IMR-90 (cell line): Measurements from ENCODE around the gene SLIT1. TPM values are rescaled to one million over a fixed set of nuclear protein-coding genes. Genes with fewer than 3 reads are reported as not detected.
A peak's percentile ranks its signal among the peaks of the same experiment; 100 is the strongest.

Source experiments
- ATAC-seq: fragments of 200-7000 bp; cut with Tn5 transposase; 2 replicates; pipeline ENCODE4 v1.9.1; 2020; ENCODE audit warnings: low read depth, mild to moderate bottlenecking, moderate library complexity
- BruUV-seq: library from RNA; stranded (reverse); fragments of 400-500 nt; replicated peaks from 2 replicates; lab custom pipeline; 2021; lab: Mats Ljungman, UMichigan
- CTCF ChIA-PET: fragments of 300-600 bp; formaldehyde crosslinking; extraction: SDS; loops from one replicate; lab custom pipeline; 2021; ENCODE audit warnings: antibody characterized with exemption; lab: Yijun Ruan, JAX
- POLR2A ChIA-PET: fragments of 300-600 bp; sonication (Branson Sonifier 250); formaldehyde crosslinking; loops from one replicate; lab custom pipeline; 2022; ENCODE audit warnings: antibody characterized with exemption; ENCODE audit not compliant: unreplicated experiment; lab: Charles Lee
- DNase-seq: peaks from one replicate; pipeline ENCODE4 v3.0.0; 2013
- H2AFZ ChIP-seq: replicated peaks from 2 replicates; pipeline ENCODE3; 2013; ENCODE audit warnings: low read length, mild to moderate bottlenecking; ENCODE audit not compliant: poor library complexity
- H2AK5ac ChIP-seq: 2 replicates; pipeline ENCODE4 v1.6.1; 2013; ENCODE audit warnings: low read depth, low read length, inconsistent platforms
- H2AK9ac ChIP-seq: replicated peaks from 2 replicates; pipeline ENCODE3; 2013; ENCODE audit warnings: mild to moderate bottlenecking, low read depth, low read length, moderate library complexity; ENCODE audit not compliant: poor library complexity
- H2BK120ac ChIP-seq: 2 replicates; pipeline ENCODE4 v1.6.1; 2013; ENCODE audit warnings: low read depth, low read length, inconsistent platforms
- H2BK15ac ChIP-seq: 3 replicates; pipeline ENCODE4 v1.6.1; 2013; ENCODE audit warnings: low read depth, low read length, inconsistent platforms
- H2BK20ac ChIP-seq: 2 replicates; pipeline ENCODE4 v1.6.1; 2013; ENCODE audit warnings: low read depth, mild to moderate bottlenecking, inconsistent platforms, low read length, moderate library complexity
- H2BK5ac ChIP-seq: 2 replicates; pipeline ENCODE4 v1.6.1; 2013; ENCODE audit warnings: mild to moderate bottlenecking, low read depth, low read length, inconsistent platforms; ENCODE audit not compliant: poor library complexity, severe bottlenecking
- H3K14ac ChIP-seq: replicated peaks from 2 replicates; pipeline ENCODE4 v1.6.1; 2013; ENCODE audit warnings: low read depth, low read length, inconsistent platforms
- H3K18ac ChIP-seq: 2 replicates; pipeline ENCODE4 v1.6.1; 2013; ENCODE audit warnings: low read depth, low read length, control low read depth
- H3K23ac ChIP-seq: 2 replicates; pipeline ENCODE4 v1.6.1; 2013; ENCODE audit warnings: low read depth, low read length, inconsistent platforms
- H3K27ac ChIP-seq: 2 replicates; pipeline ENCODE4 v1.5.1; 2013; ENCODE audit warnings: mild to moderate bottlenecking, control low read depth, low read length; ENCODE audit not compliant: insufficient read depth
- H3K27me3 ChIP-seq: 2 replicates; pipeline ENCODE4 v1.6.1; 2013; ENCODE audit warnings: low read length; ENCODE audit not compliant: control insufficient read depth, insufficient read depth
- H3K36me3 ChIP-seq: 2 replicates; pipeline ENCODE4 v1.6.1; 2013; ENCODE audit warnings: low read length, mixed read lengths; ENCODE audit not compliant: control insufficient read depth, insufficient read depth
- H3K4ac ChIP-seq: 2 replicates; pipeline ENCODE4 v1.6.1; 2013; ENCODE audit warnings: low read depth, low read length, inconsistent platforms
- H3K4me1 ChIP-seq: 2 replicates; pipeline ENCODE4 v1.6.1; 2013; ENCODE audit warnings: low read length, mixed read lengths; ENCODE audit not compliant: control insufficient read depth, insufficient read depth
- H3K4me2 ChIP-seq: 2 replicates; pipeline ENCODE4 v1.6.1; 2013; ENCODE audit warnings: low read depth, mild to moderate bottlenecking, control low read depth, low read length, moderate library complexity
- H3K4me3 ChIP-seq: 2 replicates; pipeline ENCODE4 v1.5.1; 2013; ENCODE audit warnings: low read depth, mild to moderate bottlenecking, control low read depth, low read length, moderate library complexity; ENCODE audit not compliant: insufficient read depth
- H3K56ac ChIP-seq: 2 replicates; pipeline ENCODE4 v1.6.1; 2013; ENCODE audit warnings: low read length, inconsistent platforms; ENCODE audit not compliant: insufficient read depth; ENCODE audit errors: extremely low read depth
- H3K79me1 ChIP-seq, 2 experiments: 2 replicates each; pipeline ENCODE4 v1.6.1; 2013; ENCODE audit warnings: low read length in 2 of 2, inconsistent platforms in 1 of 2, low read depth in 1 of 2
- H3K9ac ChIP-seq: 2 replicates; pipeline ENCODE4 v1.6.1; 2013; ENCODE audit warnings: low read depth, low read length, control low read depth
- H3K9me1 ChIP-seq: 2 replicates; pipeline ENCODE4 v1.6.1; 2013; ENCODE audit warnings: low read length, inconsistent platforms; ENCODE audit not compliant: insufficient read depth
- H3K9me3 ChIP-seq: 2 replicates; pipeline ENCODE4 v1.6.1; 2013; ENCODE audit warnings: low read length; ENCODE audit not compliant: control insufficient read depth, insufficient read depth
- H4K20me1 ChIP-seq: 2 replicates; pipeline ENCODE4 v1.6.1; 2013; ENCODE audit warnings: low read length, inconsistent platforms; ENCODE audit not compliant: insufficient read depth
- H4K5ac ChIP-seq: 2 replicates; pipeline ENCODE4 v1.6.1; 2013; ENCODE audit warnings: mild to moderate bottlenecking, low read depth, low read length, control low read depth
- H4K8ac ChIP-seq, 2 experiments: 2 replicates each; pipeline ENCODE4 v1.6.1; 2013; ENCODE audit warnings: low read depth in 2 of 2, low read length in 2 of 2, control low read depth in 1 of 2, inconsistent platforms in 1 of 2
- H4K91ac ChIP-seq: 2 replicates; pipeline ENCODE4 v1.6.1; 2013; ENCODE audit warnings: low read depth, low read length, inconsistent platforms; ENCODE audit not compliant: insufficient read depth
- BHLHE40 ChIP-seq: fragments of 150-350 bp; IDR thresholded peaks from 2 replicates; pipeline ENCODE4 v1.6.1; 2016; ENCODE audit warnings: mild to moderate bottlenecking, low read depth, low read length
- CEBPB ChIP-seq: IDR thresholded peaks from 2 replicates; pipeline ENCODE4 v1.6.1; 2012; ENCODE audit warnings: low read depth, low read length, improper control_type of control experiment
- CHD1 ChIP-seq: IDR thresholded peaks from 2 replicates; pipeline ENCODE4 v1.6.1; 2012; ENCODE audit warnings: low read depth, low read length, improper control_type of control experiment
- CTCF ChIP-seq: conservative IDR thresholded peaks from 2 replicates; pipeline ENCODE4 v1.5.1; 2012; ENCODE audit warnings: mild to moderate bottlenecking, low read depth, low read length, improper control_type of control experiment
- ELK1 ChIP-seq: fragments of 150-350 bp; IDR thresholded peaks from 2 replicates; pipeline ENCODE4 v1.6.1; 2016; ENCODE audit warnings: low read depth, mild to moderate bottlenecking, low read length, moderate library complexity, borderline replicate concordance
- FOS ChIP-seq: fragments of 150-350 bp; IDR thresholded peaks from 2 replicates; pipeline ENCODE4 v1.6.1; 2016; ENCODE audit warnings: low read depth, low read length
- MAFK ChIP-seq: IDR thresholded peaks from 2 replicates; pipeline ENCODE4 v1.6.1; 2012; ENCODE audit warnings: low read depth, low read length, improper control_type of control experiment
- MAZ ChIP-seq: IDR thresholded peaks from 2 replicates; pipeline ENCODE4 v1.6.1; 2012; ENCODE audit warnings: low read depth, mild to moderate bottlenecking, low read length, improper control_type of control experiment, moderate library complexity, borderline replicate concordance
- MXI1 ChIP-seq: IDR thresholded peaks from 2 replicates; pipeline ENCODE4 v1.6.1; 2012; ENCODE audit warnings: low read depth, mild to moderate bottlenecking, low read length, moderate library complexity, borderline replicate concordance
- NFE2L2 ChIP-seq: fragments of 150-350 bp; IDR thresholded peaks from 2 replicates; pipeline ENCODE4 v1.6.1; 2016; ENCODE audit warnings: low read depth, mild to moderate bottlenecking, low read length
- POLR2A ChIP-seq: IDR thresholded peaks from 2 replicates; pipeline ENCODE4 v1.6.1; 2012; ENCODE audit warnings: mild to moderate bottlenecking, low read depth, low read length
- RAD21 ChIP-seq: IDR thresholded peaks from 2 replicates; pipeline ENCODE4 v1.6.1; 2012; ENCODE audit warnings: low read length, improper control_type of control experiment
- RCOR1 ChIP-seq: IDR thresholded peaks from 2 replicates; pipeline ENCODE4 v1.6.1; 2012; ENCODE audit warnings: mild to moderate bottlenecking, low read length, improper control_type of control experiment; ENCODE audit not compliant: insufficient replicate concordance
- RFX5 ChIP-seq: IDR thresholded peaks from 2 replicates; pipeline ENCODE4 v1.8.0; 2012; ENCODE audit warnings: low read depth, mild to moderate bottlenecking, low read length, moderate library complexity
- SMC3 ChIP-seq: fragments of 150-350 bp; IDR thresholded peaks from 2 replicates; pipeline ENCODE4 v1.6.1; 2016; ENCODE audit warnings: low read depth, mild to moderate bottlenecking, antibody characterized with exemption, low read length, moderate library complexity
- USF2 ChIP-seq: fragments of 150-350 bp; IDR thresholded peaks from 2 replicates; pipeline ENCODE4 v1.6.1; 2017; ENCODE audit warnings: mild to moderate bottlenecking, antibody characterized with exemption, low read length, low read depth
- WGBS, 2 experiments: methylation state at CpG; one replicate each; pipeline versions ENCODE4 v1.1.5 to v1.1.7; 2013; ENCODE audit warnings: missing lambda C conversion rate in 2 of 2; ENCODE audit not compliant: insufficient read length in 1 of 2; ENCODE audit errors: extremely low coverage in 2 of 2; 5-methylcytosine and 5-hydroxymethylcytosine counted together
- dilution Hi-C: fragments of 300-500 bp; cut with HindIII; formaldehyde crosslinking; loops from one replicate; pipeline ENCODE4 v1.14.3; 2018; ENCODE audit warnings: low sequenced_read_pairs; ENCODE audit not compliant: unreplicated experiment
- in situ Hi-C: fragments of 300-500 bp; cut with MboI; formaldehyde crosslinking; loops from 3 replicates; pipeline ENCODE4 v1.14.3; 2019; ENCODE audit warnings: low sequenced_read_pairs, inconsistent platforms, mixed read lengths
- intact Hi-C: fragments of 100-400 bp; cut with micrococcal nuclease; formaldehyde crosslinking; loops from 2 replicates; pipeline ENCODE4 v1.10.0; 2022
- polyA plus RNA-seq, 3 experiments: library from polyadenylated mRNA; depleted of rRNA; stranded (reverse); fragments of >200 nt; gene quantifications; 2 replicates each; pipeline ENCODE4 v1.2.3, GENCODE V29; 2012; ENCODE audit warnings: low replicate concordance in 1 of 3
- total RNA-seq: library from RNA; depleted of rRNA; stranded (reverse); fragments of >200 nt; gene quantifications from 2 replicates; pipeline ENCODE4 v1.2.3, GENCODE V29; 2012

The SLIT1 gene
- total and polyA plus RNA-seq, 2 of the 4 experiments (the other 2 are of a cell fraction), result under 0.01 TPM

- Histone ChIP-seq H3K14ac (no peak overlapping the region), H2BK20ac (no peak overlapping the region), H2BK15ac (no peak overlapping the region), H3K27me3 (peaks cover 48% of the 10 kb centered on the region), H2AFZ (no peak overlapping the region), H4K8ac (no peak overlapping the region), H3K4ac (no peak overlapping the region), H3K4me3 (no peak overlapping the region), H4K20me1 (no peaks in the 10 kb centered on the region), H4K5ac (no peak overlapping the region), H3K9me3 (no peaks in the 10 kb centered on the region), H3K36me3 (no peaks in the 10 kb centered on the region), H3K27ac (no peak overlapping the region), H3K4me1 (no peaks in the 10 kb centered on the region), H4K91ac (no peak overlapping the region), H3K79me1 (no peaks in the 10 kb centered on the region), H3K9me1 (no peaks in the 10 kb centered on the region), H2BK120ac (no peak overlapping the region), H3K9ac (no peak overlapping the region), H3K23ac (no peak overlapping the region), H3K56ac (no peak overlapping the region), H2AK5ac (no peak overlapping the region), H3K18ac (no peak overlapping the region), H2BK5ac (no peak overlapping the region), H2AK9ac (peak overlapping the region; percentile 13), H3K4me2 (no peak overlapping the region)
- ChIA-PET CTCF (interaction anchor here (1.0 kb wide), 1 partner anchor 22 kb away, joined by 3 read pairs; no protein-coding TSS in a partner anchor), POLR2A (no interaction called here)
- no TSS peak for BruUV-seq
- ATAC-seq (no peak), DNase-seq (no peak)
- TF ChIP-seq SMC3 (no peak), NFE2L2 (no peak), RFX5 (no peak), ELK1 (no peak), RAD21 (no peak), MAZ (no peak), BHLHE40 (no peak), MXI1 (no peak), FOS (no peak), RCOR1 (no peak), POLR2A (no peak), MAFK (no peak), USF2 (no peak), CHD1 (no peak), CTCF (no peak), CEBPB (no peak)
- dilution Hi-C loops (no loop called here), in situ Hi-C loops (no loop called here), intact Hi-C loops (no loop called here)
- WGBS, 2 experiments, result 100% methylated on average over 3 of the region's 5 CpGs; no CpG with 5 or more reads in 1 of the 2 experiments
These were observed 11.4 kb downstream of the SLIT1 start for GRCh38 chr10:97174276-97174775.
